Fibroblast of skin of back (primary cell): ENCODE data around the gene PUM2.
"Not testable (repeated sequence)": the region's sequence is repeated elsewhere in the genome, so short reads cannot be mapped to it uniquely, and the experiment has no call there.

Source experiments
- DNase-seq: peaks from one replicate; pipeline ENCODE4 v3.0.0-alpha.2; 2013

PUM2 gene

GRCh38 chr2:20370191-20370590, 19.5 kb upstream of the PUM2 start:
- DNase-seq, result no peak

GRCh38 chr2:20369366-20369765, 18.7 kb upstream of the PUM2 start:
- no peak for DNase-seq

- no peak for DNase-seq
These were observed 18.1 kb upstream of the PUM2 start for GRCh38 chr2:20368706-20369105.

- DNase-seq, result not testable (repeated sequence)
These were observed 17.3 kb upstream of the PUM2 start for GRCh38 chr2:20367929-20368328.

DNA sequence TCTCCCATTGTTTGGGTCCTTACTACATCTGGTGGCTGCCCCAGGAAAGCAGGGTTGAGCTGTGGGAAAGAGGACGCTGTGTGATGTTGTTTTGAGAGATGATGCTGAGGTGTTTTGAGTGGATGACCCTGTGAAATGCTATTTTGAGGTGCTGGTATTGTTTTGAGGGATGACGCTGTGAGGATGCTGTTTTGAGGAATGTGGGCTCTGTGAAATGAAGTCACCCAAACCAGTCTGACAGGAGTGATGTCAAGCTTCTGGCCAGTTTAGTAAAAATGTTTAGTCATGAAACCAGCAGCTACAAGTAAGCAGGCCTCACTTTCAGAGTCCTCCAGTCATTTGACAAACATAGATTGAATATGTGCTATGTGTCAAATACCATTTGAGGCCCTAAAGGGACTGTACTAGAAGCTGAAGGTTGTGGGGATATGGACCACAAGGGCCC, 16.1 kb upstream of the PUM2 start:
- no peak for DNase-seq

- peak; percentile 69 for DNase-seq
These were observed 14.7 kb upstream of the PUM2 start for GRCh38 chr2:20365249-20365817.

GRCh38 chr2:20363578-20363977, 12.9 kb upstream of the PUM2 start:
- no peak for DNase-seq

- DNase-seq, result no peak
These were observed 12.2 kb upstream of the PUM2 start for GRCh38 chr2:20362701-20363435.

- no peak for DNase-seq
These were observed 11.2 kb upstream of the PUM2 start for GRCh38 chr2:20361893-20362292.

- no peak for DNase-seq
These were observed 8.5 kb upstream of the PUM2 start for GRCh38 chr2:20359096-20359495.

GRCh38 chr2:20357638-20358389, 7.2 kb upstream of the PUM2 start:
- DNase-seq, result no peak

- DNase-seq, result peak; percentile 16
These were observed 5.4 kb upstream of the PUM2 start for GRCh38 chr2:20356042-20356441.

DNA sequence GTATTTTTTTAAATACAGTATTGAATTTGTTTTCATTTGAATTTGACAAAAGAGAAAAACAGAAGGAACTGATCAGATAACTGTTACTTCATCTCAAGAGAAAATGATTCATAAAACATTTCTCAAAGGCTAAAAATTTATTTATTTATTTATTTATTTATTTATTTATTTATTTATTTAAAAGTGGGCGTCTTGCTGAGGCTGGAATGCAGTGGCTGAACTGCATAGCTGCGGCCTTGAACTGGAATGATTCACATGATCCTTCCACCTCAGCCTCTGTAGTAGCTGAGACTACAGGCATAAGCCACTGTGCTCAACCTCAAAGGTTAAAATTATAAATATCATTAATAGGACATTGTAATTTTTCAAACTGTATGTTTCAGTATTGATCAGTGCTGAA, 4.5 kb upstream of the PUM2 start:
- DNase-seq, result peak; percentile 52

GRCh38 chr2:20353241-20353992, 2.8 kb upstream of the PUM2 start:
- no peak for DNase-seq

- DNase-seq, result no peak
These were observed 2.1 kb upstream of the PUM2 start for GRCh38 chr2:20352581-20353216.

DNA sequence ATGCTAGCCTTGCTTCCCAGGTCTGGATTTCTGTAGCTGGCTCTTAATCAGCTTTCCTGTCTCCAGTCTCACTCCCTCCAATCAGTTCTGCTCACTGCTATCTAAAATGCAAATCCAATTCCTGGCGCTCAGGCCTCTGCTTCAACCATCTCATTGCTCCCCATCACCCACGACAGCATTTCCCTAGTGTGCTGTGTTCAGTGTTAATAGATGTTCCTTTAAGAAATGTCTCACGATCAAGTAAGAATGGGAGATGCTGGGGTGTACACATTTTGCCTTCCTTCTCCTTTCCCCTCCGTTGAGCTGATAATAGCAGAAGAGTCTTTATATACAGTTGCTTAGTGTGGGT, 1.6 kb upstream of the PUM2 start:
- DNase-seq, result no peak

- no peak for DNase-seq
These were observed 1.0 kb upstream of the PUM2 start for GRCh38 chr2:20351555-20352229.

GRCh38 chr2:20350041-20350712, 467 bp downstream of the PUM2 start:
- DNase-seq, result peak; percentile 39

GRCh38 chr2:20349513-20349921, 1.1 kb downstream of the PUM2 start:
- DNase-seq, result no peak

- no peak for DNase-seq
These were observed 2.1 kb downstream of the PUM2 start for GRCh38 chr2:20348542-20348941.
